GM19468 (cell line): Measurements from ENCODE around the gene FBXO44.
"Not testable (repeated sequence)": the region's sequence is repeated elsewhere in the genome, so short reads cannot be mapped to it uniquely, and the experiment has no call there.

Experiments
- ATAC-seq: cut with Tn5 transposase; IDR thresholded peaks from one replicate; pipeline ENCODE4 v1.9.1; 2021; ENCODE audit warnings: mild to moderate bottlenecking, moderate library complexity, moderate number of reproducible peaks; ENCODE audit not compliant: unreplicated experiment; ENCODE audit errors: extremely low read depth

FBXO44 gene, protein sequence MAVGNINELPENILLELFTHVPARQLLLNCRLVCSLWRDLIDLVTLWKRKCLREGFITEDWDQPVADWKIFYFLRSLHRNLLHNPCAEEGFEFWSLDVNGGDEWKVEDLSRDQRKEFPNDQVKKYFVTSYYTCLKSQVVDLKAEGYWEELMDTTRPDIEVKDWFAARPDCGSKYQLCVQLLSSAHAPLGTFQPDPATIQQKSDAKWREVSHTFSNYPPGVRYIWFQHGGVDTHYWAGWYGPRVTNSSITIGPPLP

DNA sequence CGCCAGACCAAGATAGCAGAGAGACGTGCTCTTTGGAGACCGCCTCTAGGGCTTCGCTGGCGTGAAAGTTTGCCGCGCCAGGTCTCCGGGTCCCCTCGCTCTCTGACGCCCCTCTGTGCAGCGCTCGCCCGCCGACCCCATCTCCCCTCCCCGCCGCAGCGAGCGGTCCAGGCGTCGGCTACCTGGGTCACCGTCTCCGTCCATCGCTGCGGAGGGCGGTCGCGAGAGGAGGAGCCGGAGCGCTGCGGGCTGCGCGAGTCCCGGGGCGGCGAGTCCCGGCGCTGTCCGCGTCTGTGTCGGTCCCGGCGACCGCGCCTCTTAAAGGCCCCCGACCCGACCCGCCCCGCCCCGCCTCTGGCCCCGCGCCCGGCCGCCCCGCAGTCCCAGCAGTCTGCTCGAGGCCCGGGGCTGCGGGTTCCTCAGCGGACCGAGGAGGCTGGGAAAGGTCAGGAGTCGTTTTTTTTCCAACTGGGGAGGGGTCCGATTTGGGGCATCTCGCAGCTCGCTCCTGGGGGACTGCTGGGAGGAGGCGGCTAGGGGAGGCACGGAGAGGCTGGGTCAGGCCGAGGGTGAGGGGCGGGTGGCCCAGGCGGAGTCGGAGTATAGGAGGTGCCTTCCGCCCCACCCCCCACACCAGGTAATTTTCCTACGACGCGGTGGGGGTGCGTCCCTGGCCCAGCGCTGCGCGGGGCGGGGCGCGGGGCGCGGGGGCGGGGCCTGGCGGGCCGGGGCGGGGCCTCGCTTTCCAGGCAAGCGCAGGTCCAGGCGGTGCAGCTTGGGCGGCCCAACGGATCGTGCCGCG lies at the start of gene FBXO44, which contains the start of gene FBXO2:
Gene FBXO44 (plus strand): TSS at position 741 of the 802 bp plus-strand sequence. CDS start 959 bp downstream, outside the sequence.
Gene FBXO2 (minus strand): TSS at position 293 of the 802 bp plus-strand sequence. CDS start 89 bp downstream, at position 204.
- no peak for ATAC-seq

DNA sequence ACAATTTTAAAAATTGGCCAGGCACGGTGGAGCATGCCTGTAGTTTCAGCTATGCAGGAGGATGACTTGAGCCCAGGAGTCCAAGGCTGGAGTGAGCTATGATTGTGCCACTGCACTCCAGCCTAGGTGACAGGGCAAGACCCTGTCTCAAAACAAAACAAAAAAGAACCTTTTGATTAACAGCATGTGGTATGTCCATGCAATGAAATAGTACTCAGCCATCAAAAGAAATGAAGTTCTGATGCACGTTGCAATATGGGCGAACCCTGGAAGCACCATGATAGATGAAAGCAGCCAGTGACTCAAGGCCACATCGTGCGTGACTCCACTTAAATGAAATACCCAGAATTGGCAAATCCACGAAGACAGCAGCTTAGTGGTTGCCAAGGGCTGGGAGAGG lies 47.9 kb upstream of the FBXO44 start:
- ATAC-seq = no peak

DNA sequence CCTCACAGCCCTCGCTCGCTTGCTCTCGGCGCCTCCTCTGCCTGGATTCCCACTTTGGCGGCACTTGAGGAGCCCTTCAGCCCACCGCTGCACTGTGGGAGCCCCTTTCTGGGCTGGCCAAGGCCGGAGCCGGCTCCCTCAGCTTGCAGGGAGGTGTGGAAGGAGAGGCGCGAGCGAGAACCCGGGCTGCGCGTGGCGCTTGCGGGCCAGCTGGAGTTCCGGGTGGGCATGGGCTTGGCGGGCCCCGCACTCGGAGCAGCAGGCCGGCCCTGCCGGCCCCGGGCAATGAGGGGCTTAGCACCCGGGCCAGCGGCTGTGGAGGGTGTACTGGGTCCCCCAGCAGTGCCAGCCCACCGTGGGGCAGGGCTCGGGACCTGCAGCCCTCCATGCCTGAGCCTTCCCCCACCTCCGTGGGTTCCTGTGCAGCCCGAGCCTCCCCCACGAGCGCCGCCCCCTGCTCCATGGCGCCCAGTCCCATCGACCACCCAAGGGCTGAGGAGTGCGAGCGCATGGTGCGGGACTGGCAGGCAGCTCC lies 46.0 kb upstream of the FBXO44 start:
- ATAC-seq = not testable (repeated sequence)

GRCh38 chr1:11609378-11609777 lies 45.3 kb upstream of the FBXO44 start:
- ATAC-seq = not testable (repeated sequence)

GRCh38 chr1:11610629-11611180 lies 44.0 kb upstream of the FBXO44 start:
- ATAC-seq = no peak

DNA sequence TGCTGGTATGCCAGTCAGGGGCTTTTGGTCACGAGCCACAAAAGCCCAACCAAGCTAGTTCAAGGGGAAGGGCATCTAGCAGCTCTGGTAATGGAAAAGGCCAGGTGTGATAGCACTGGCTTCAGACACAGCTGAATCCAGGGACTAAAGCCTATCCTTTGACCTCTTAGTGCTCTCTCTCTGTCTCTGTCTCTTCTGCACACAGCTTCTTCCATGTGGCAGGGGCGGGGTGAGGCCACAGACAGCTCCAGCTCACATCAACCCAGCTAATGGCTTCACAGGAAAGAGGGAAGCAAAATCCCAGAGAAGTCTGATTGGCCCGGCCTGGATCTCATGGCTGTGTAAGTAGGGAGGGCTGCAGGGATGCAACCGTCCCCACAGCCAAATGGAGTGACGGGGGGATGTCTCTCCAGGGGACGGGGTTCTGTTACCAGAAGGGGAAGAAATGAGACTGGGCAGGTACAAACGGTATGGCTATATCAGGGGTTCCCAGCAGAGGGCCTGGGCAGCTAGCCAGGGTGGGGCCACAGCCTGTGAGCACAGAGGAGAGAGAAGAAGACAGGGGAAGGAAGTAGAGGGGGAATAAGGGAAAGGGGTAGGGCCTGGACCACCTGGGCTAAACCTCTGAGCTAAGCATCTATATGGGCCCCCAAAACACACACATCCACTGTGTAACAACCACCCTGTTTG lies 42.9 kb upstream of the FBXO44 start:
- no peak for ATAC-seq

GRCh38 chr1:11613347-11613746 lies 41.3 kb upstream of the FBXO44 start:
- no peak for ATAC-seq

DNA sequence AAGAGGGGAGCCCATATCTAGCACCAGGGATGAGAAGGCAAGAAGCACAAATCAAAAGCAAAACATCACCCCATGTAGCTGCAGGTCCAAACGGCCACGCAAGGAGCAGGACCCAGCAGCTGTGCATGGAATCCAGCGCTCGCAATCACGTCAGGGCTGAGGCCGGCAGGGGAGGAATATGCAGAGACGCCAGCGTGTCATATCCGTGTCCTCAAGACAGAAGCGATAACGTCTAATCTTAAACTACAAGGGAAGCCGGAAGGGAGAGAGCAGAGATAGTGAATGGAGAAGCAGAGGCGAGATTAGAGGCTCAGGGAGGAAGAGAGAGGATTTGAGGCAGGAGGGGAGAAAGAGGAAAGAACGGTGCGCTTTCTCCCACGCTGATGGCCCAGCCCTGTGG lies 39.6 kb upstream of the FBXO44 start:
- ATAC-seq = no peak

DNA sequence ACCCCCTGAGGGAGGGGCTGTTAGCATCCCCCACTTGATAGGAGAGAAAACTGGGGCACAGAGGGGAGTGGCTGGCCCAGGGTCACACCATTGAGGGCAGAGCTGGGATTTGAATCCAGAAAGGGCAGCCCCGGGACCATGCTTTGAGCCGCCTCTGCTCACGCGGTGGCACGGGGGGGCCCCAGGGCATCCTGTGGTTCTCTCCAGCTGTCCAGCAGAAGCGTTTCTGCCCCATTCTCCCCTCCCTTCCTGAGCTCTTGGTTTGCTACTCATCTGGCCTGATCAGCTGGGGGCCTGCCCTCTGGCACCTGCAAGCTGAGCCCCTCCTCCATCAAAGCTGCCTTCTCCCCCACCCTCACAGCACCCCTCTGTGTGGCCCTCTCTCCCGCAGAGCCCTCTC lies 37.9 kb upstream of the FBXO44 start:
- ATAC-seq = no peak

DNA sequence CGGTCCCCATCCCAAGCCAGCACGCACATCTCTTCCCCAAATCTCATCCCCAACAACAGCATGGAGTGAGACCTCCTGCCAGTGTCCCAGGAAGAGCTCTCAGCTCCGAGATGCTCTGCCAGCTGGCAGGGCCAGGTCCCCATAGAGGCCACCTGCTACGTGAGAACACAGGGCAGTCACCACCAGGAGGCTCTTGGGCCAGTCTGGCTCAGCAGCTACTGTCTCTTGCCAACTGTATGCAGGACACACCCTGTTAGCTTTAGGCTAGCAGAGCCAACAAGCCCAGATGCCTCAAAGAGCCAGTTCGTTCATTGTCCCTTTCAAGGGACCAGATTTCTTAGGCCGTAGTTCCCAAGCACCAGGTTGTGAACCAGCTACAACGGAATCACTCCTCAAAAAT lies 37.4 kb upstream of the FBXO44 start:
- no peak for ATAC-seq

GRCh38 chr1:11617741-11618140 lies 36.9 kb upstream of the FBXO44 start:
- ATAC-seq = no peak

- no peak for ATAC-seq
Measured at GRCh38 chr1:11620405-11620804, 34.3 kb upstream of the FBXO44 start.

GRCh38 chr1:11620924-11621323 lies 33.8 kb upstream of the FBXO44 start:
- ATAC-seq = no peak

DNA sequence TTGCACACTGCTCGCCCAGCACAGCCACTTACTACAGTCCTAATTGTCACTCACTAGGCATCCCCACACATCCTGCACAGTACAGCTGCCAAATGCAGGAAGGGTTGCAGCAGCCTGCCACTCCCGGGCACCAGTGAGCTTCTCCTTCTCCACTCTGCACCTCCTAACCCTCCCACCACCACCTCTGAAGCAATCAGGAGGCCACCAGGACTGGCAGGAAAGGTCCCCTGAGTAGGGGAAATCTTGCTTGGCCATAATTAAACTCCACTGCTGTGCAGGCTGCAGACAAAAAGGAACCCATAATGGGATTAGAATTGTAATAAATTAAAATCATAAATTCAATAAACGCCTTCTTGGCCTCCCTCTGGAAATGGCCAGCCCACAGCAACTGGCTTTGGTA lies 32.3 kb upstream of the FBXO44 start:
- ATAC-seq = no peak

DNA sequence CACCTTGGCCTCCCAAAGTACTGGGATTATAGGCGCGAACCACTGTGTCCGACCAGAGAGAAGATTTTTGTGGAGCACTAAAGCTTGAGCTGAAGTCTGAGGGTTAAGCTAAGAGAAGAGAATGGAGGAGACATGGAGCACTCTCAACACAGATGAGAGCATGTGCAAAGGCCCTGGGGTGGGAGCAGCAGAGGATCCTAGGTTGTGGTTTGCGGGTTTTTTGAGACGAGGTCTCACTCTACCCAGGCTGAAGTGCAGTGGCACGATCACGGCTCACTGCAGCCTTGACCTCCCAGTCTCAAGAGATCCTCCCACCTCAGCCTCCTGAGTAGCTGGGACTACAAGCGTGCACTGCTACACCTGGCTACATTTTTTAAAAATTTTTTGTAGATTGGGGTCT lies 31.0 kb upstream of the FBXO44 start:
- no peak for ATAC-seq

DNA sequence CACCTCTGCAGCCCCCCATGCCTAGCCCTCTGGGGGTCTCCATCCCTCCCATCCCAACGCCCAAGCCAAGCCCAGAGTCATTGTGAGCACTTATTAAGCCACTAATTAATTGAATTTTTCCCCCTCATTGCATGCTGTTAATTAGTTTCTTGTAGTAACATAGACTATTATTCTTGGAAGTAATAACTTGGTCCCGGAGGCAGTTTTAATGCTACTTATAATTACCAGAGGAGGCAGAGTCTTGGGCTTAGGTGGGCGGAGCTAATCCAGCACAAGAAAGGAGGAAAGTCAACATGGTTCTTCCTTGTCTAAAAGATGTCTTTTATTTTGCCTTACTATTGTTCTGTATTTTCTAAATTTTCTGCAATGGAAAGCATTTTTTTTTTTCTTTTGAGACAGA lies 28.1 kb upstream of the FBXO44 start:
- ATAC-seq = no peak

- no peak for ATAC-seq
Measured at GRCh38 chr1:11628767-11629166, 25.9 kb upstream of the FBXO44 start.

- ATAC-seq = no peak
Measured at GRCh38 chr1:11629184-11630016, 25.3 kb upstream of the FBXO44 start.

DNA sequence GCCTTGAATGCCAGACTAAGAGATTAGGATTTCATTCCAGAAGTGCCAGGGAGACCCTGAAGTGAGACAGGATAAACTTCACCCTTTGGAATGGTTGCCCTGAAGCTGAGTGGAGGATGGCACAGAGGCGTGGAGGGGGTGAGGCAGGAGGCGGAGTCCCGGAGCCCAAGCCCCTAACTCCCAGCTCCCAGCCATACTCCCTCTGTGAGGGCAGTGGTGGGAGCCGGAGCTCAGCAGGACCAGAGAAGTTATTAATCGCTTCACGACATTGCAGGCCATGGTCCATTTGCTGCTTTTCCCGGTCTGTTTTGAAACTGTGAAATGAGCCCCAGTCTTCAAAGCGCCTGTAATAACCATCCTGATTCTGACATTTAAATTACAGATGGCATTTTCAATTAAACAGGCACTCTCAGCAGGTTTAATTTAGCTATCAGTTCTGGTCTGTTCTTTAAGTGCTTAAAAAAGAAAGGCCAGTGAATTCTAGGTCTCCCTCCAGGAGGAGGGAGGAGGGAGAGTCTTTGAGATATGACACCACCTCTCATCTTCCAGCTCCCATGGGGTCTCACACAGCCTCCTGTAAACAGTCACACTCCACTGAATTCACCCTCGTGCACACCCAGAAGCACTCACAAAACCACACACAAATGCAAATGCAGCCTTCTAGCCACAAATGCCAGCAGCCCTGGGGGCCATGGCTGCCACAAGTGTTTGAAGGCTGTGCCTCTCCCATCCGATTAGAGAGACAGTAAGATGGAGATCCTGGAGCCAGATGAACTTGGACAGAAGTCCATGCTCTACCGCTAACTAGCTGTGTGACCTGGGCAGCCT lies 20.1 kb upstream of the FBXO44 start:
- no peak for ATAC-seq
